HepG2 (cell line): ENCODE measurements around the gene NPDC1. TPM values are rescaled to one million over a fixed set of nuclear protein-coding genes. Genes with fewer than 3 reads are reported as not detected.
A peak's percentile ranks its signal among the peaks of the same experiment; 100 is the strongest.

Experiments
- CREB3 ChIP-seq: sonication (generic); formaldehyde crosslinking; IDR thresholded peaks from 2 replicates; pipeline ENCODE4 v1.5.0; 2020; ENCODE audit warnings: missing genetic modification reagents
- KLF9 ChIP-seq: IDR thresholded peaks from 2 replicates; pipeline ENCODE4 v1.6.1; 2016; ENCODE audit warnings: low read depth
- MXI1 ChIP-seq: IDR thresholded peaks from 3 replicates; pipeline ENCODE4 v1.6.1; 2012; ENCODE audit warnings: low read depth, low read length, inconsistent platforms, borderline replicate concordance
- SRY ChIP-seq: sonication (generic); formaldehyde crosslinking; IDR thresholded peaks from 2 replicates; pipeline ENCODE4 v1.8.0; 2022; ENCODE audit warnings: mild to moderate bottlenecking, missing genetic modification reagents
- U2AF2 ChIP-seq: fragments of 200-400 bp; formaldehyde crosslinking; IDR thresholded peaks from 2 replicates; pipeline ENCODE4 v1.6.1; 2017; ENCODE audit warnings: low read depth, mild to moderate bottlenecking, low read length
- ZNF446 ChIP-seq: sonication (generic); formaldehyde crosslinking; IDR thresholded peaks from 2 replicates; pipeline ENCODE4 v1.5.0; 2020; ENCODE audit warnings: mild to moderate bottlenecking, missing genetic modification reagents
- ZNF547 ChIP-seq: sonication (generic); formaldehyde crosslinking; IDR thresholded peaks from 2 replicates; pipeline ENCODE4 v1.5.1; 2020; ENCODE audit warnings: mild to moderate bottlenecking, missing genetic modification reagents
- ZNF569 ChIP-seq: sonication (generic); formaldehyde crosslinking; IDR thresholded peaks from 2 replicates; pipeline ENCODE4 v1.5.0; 2020; ENCODE audit warnings: mild to moderate bottlenecking, missing genetic modification reagents, moderate library complexity, borderline replicate concordance
- ZNF607 ChIP-seq: sonication (generic); formaldehyde crosslinking; IDR thresholded peaks from 2 replicates; pipeline ENCODE4 v1.5.1; 2020; ENCODE audit warnings: missing genetic modification reagents, mild to moderate bottlenecking, borderline replicate concordance
- ZNF629 ChIP-seq: sonication (generic); formaldehyde crosslinking; conservative IDR thresholded peaks from 2 replicates; pipeline ENCODE4 v1.5.0; 2020; ENCODE audit warnings: missing genetic modification reagents
- ZNF703 ChIP-seq: sonication (generic); formaldehyde crosslinking; IDR thresholded peaks from 2 replicates; pipeline ENCODE4 v1.5.1; 2020; ENCODE audit warnings: missing genetic modification reagents, mild to moderate bottlenecking, moderate library complexity, borderline replicate concordance
- polyA plus RNA-seq, 8 experiments: library from polyadenylated mRNA; depleted of rRNA in 3 of 8; stranded (reverse) in 7 of 8; unstranded in 1 of 8; fragments of >200 nt; fragmentation: Illumina TruSeq in 4 of 8; extraction: Trizol in 4 of 8; gene quantifications; 2 replicates each; pipeline versions ENCODE4 v1.2.1 to v1.2.3, GENCODE V29; 2011 to 2016; ENCODE audit warnings: low read depth in 4 of 8, missing spikeins in 1 of 8, mixed read lengths in 1 of 8; ENCODE audit not compliant: insufficient read depth in 1 of 8
- total RNA-seq, 5 experiments: library from RNA; depleted of rRNA; stranded (reverse); fragments of >200 nt; fragmentation: Illumina TruSeq; extraction: Trizol; gene quantifications; 2 replicates each; pipeline ENCODE4 v1.2.3, GENCODE V29; 2016; ENCODE audit warnings: low read depth in 1 of 5
- TF ChIP-seq, protein P1 (sequence below): sonication (generic); formaldehyde crosslinking; IDR thresholded peaks from one replicate; pipeline ENCODE4 v1.5.1; 2020; ENCODE audit warnings: mild to moderate bottlenecking, missing genetic modification reagents; ENCODE audit errors: not compliant biosample characterization
- TF ChIP-seq, protein P2 (sequence below): IDR thresholded peaks from 2 replicates; pipeline ENCODE4 v1.6.1; 2018; ENCODE audit warnings: missing genetic modification reagents
- TF ChIP-seq, protein P3 (sequence below): sonication (generic); formaldehyde crosslinking; IDR thresholded peaks from 2 replicates; pipeline ENCODE4 v1.4.0; 2020; ENCODE audit warnings: missing genetic modification reagents

Gene NPDC1
- total and polyA plus RNA-seq, 2 of the 13 experiments (the other 11 are each of a cell fraction or from before 2014, with no cell fraction given), result 0.84 to 5.4 TPM

DNA sequence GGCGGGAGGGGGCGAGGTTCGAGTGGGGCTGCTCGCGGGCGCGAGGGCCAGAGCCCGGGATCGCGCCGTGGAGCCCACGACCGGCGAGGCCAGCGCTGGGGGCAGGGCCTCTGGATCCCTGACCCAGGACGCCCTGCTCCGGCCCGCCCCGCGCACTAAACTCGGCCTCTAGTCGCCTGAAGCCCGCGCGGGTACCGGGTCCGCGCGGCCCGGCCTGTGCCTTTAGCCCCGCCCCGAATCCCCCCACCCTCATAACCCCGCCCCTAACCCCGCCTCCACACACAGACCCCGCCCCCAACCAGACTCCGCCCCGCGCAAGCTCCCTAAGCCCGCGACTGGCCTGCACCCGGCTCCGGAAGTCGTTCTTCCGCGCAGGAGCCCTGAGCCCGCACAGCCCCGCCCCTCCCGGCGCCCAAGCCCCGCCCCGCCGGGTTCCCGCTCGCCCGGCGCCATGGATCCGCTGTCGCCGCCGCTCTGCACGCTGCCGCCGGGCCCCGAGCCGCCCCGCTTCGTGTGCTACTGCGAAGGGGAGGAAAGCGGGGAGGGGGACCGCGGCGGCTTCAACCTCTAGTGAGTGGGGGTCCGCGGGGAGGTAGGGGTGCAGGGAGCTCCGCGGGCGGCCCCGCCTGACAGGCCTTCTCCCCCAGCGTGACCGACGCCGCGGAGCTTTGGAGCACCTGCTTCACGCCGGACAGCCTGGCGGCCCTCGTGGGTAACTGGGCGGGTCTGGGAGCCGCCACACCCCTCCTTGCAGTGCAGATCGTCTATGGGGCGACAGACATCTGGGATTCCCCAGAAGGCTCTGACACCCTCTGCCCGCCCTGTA is 53.8 kb downstream of the NPDC1 start, which contains the start of gene PAXX (continued):
- TF ChIP-seq, protein P1, sequence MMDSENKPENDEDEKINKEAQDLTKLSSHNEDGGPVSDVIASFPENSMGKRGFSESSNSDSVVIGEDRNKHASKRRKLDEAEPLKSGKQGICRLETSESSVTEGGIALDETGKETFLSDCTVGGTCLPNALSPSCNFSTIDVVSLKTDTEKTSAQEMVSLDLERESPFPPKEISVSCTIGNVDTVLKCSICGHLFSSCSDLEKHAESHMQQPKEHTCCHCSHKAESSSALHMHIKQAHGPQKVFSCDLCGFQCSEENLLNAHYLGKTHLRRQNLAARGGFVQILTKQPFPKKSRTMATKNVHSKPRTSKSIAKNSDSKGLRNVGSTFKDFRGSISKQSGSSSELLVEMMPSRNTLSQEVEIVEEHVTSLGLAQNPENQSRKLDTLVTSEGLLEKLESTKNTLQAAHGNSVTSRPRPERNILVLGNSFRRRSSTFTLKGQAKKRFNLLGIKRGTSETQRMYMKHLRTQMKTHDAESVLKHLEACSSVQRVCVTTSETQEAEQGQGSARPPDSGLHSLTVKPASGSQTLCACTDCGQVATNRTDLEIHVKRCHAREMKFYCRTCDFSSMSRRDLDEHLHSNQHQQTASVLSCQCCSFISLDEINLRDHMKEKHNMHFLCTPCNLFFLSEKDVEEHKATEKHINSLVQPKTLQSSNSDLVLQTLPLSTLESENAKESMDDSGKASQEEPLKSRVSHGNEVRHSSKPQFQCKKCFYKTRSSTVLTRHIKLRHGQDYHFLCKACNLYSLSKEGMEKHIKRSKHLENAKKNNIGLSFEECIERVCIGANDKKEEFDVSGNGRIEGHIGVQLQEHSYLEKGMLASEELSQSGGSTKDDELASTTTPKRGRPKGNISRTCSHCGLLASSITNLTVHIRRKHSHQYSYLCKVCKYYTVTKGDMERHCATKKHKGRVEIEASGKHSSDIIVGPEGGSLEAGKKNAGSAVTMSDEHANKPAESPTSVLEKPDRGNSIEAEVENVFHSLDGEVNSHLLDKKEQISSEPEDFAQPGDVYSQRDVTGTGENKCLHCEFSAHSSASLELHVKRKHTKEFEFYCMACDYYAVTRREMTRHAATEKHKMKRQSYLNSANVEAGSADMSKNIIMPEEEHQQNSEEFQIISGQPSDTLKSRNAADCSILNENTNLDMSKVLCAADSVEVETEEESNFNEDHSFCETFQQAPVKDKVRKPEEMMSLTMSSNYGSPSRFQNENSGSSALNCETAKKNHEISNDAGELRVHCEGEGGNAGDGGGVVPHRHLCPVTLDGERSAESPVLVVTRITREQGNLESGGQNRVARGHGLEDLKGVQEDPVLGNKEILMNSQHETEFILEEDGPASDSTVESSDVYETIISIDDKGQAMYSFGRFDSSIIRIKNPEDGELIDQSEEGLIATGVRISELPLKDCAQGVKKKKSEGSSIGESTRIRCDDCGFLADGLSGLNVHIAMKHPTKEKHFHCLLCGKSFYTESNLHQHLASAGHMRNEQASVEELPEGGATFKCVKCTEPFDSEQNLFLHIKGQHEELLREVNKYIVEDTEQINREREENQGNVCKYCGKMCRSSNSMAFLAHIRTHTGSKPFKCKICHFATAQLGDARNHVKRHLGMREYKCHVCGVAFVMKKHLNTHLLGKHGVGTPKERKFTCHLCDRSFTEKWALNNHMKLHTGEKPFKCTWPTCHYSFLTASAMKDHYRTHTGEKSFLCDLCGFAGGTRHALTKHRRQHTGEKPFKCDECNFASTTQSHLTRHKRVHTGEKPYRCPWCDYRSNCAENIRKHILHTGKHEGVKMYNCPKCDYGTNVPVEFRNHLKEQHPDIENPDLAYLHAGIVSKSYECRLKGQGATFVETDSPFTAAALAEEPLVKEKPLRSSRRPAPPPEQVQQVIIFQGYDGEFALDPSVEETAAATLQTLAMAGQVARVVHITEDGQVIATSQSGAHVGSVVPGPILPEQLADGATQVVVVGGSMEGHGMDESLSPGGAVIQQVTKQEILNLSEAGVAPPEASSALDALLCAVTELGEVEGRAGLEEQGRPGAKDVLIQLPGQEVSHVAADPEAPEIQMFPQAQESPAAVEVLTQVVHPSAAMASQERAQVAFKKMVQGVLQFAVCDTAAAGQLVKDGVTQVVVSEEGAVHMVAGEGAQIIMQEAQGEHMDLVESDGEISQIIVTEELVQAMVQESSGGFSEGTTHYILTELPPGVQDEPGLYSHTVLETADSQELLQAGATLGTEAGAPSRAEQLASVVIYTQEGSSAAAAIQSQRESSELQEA (CRISPR knock-in tag), result peak; percentile 84
- TF ChIP-seq SRY (CRISPR knock-in tag) (peak; percentile 45; the same call in 1 of the 2 replicates), KLF9 (no peak), ZNF703 (CRISPR knock-in tag) (0 out of 2 replicates have a peak, but pooled peaks have one; percentile 33), CREB3 (CRISPR knock-in tag) (0 out of 2 replicates have a peak, but pooled peaks have one; percentile 68), ZNF569 (CRISPR knock-in tag) (no peak), MXI1 (peak; percentile 38; the same call in 1 of the 3 replicates), ZNF547 (CRISPR knock-in tag) (peak; percentile 94), ZNF446 (CRISPR knock-in tag) (0 out of 2 replicates have a peak, but pooled peaks have one; percentile 69), ZNF629 (no peak), ZNF607 (CRISPR knock-in tag) (peak; percentile 46; the same call in 1 of the 2 replicates), U2AF2 (no peak)
- TF ChIP-seq, protein P2, sequence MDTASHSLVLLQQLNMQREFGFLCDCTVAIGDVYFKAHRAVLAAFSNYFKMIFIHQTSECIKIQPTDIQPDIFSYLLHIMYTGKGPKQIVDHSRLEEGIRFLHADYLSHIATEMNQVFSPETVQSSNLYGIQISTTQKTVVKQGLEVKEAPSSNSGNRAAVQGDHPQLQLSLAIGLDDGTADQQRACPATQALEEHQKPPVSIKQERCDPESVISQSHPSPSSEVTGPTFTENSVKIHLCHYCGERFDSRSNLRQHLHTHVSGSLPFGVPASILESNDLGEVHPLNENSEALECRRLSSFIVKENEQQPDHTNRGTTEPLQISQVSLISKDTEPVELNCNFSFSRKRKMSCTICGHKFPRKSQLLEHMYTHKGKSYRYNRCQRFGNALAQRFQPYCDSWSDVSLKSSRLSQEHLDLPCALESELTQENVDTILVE (CRISPR knock-in tag), result peak; percentile 33; the same call in 1 of the 2 replicates
- TF ChIP-seq, protein P3, sequence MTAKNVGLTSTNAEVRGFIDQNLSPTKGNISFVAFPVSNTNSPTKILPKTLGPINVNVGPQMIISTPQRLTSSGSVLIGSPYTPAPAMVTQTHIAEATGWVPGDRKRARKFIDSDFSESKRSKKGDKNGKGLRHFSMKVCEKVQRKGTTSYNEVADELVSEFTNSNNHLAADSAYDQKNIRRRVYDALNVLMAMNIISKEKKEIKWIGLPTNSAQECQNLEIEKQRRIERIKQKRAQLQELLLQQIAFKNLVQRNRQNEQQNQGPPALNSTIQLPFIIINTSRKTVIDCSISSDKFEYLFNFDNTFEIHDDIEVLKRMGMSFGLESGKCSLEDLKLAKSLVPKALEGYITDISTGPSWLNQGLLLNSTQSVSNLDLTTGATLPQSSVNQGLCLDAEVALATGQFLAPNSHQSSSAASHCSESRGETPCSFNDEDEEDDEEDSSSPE, result peak; percentile 72
